ENCODE data around the gene DPP7. TPM values are rescaled to one million over a fixed set of nuclear protein-coding genes. Genes with fewer than 3 reads are reported as not detected.
A peak's percentile ranks its signal among the peaks of the same experiment; 100 is the strongest.

DPP7 gene
- total and polyA plus RNA-seq, 9 of the 15 experiments (the other 6 are each of a cell fraction or from before 2014, with no cell fraction given): 0.99 to 365 (median 132) TPM

DNA sequence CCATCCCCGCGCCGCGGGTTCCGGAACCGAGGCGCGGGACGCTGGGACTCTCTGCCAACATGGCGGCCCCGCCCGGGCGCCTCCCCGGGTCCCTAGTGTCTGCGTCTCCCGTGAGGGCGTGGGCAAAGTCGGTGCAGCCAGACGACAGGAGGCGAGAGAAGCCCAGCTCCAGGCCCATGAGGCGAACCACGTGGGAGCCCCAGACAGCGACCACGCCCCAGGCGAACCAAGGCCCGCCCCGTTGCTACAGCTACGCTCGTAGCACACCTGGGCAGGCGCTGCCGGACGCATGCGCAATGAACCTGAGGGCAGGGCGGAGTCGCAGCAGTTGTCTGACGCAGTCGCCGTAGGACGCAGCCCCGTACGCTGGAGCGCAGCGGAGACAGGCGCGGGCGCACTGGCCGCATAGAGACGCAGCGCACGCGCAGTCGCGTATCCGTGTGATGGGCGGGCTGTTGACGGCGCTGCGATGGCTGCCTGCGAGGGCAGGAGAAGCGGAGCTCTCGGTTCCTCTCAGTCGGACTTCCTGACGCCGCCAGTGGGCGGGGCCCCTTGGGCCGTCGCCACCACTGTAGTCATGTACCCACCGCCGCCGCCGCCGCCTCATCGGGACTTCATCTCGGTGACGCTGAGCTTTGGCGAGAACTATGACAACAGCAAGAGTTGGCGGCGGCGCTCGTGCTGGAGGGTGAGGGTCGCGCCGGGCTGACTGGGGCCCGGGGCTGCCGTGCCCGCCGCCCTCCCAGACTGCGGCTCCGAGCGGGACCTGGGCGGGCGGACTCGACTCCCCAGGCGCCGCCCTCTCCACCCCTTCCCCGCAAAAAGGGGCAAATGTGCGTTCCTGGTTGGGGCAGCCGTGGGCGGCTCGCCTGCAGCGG is 27.8 kb downstream of the DPP7 start, which contains the start of gene MAN1B1 (continued):
- TF ChIP-seq, protein P1, sequence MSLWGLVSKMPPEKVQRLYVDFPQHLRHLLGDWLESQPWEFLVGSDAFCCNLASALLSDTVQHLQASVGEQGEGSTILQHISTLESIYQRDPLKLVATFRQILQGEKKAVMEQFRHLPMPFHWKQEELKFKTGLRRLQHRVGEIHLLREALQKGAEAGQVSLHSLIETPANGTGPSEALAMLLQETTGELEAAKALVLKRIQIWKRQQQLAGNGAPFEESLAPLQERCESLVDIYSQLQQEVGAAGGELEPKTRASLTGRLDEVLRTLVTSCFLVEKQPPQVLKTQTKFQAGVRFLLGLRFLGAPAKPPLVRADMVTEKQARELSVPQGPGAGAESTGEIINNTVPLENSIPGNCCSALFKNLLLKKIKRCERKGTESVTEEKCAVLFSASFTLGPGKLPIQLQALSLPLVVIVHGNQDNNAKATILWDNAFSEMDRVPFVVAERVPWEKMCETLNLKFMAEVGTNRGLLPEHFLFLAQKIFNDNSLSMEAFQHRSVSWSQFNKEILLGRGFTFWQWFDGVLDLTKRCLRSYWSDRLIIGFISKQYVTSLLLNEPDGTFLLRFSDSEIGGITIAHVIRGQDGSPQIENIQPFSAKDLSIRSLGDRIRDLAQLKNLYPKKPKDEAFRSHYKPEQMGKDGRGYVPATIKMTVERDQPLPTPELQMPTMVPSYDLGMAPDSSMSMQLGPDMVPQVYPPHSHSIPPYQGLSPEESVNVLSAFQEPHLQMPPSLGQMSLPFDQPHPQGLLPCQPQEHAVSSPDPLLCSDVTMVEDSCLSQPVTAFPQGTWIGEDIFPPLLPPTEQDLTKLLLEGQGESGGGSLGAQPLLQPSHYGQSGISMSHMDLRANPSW (CRISPR knock-in tag; IDR thresholded peaks at IDR 0.05): 0 out of 2 replicates have a peak, but pooled peaks have one; percentile 81
- TF ChIP-seq RBM25 (IDR thresholded peaks at IDR 0.05; ENCODE audit: low read depth, low read length, severe bottlenecking) (peak; percentile 36), MXI1 (IDR thresholded peaks at IDR 0.05; ENCODE audit: low read depth, low read length) (peak; percentile 99), GTF2E2 (tag; IDR thresholded peaks at IDR 0.05) (peak; percentile 84; the same call in 1 of the 2 replicates), KLF1 (tag; IDR thresholded peaks at IDR 0.05) (peak; percentile 95), MTA3 (IDR thresholded peaks at IDR 0.05; ENCODE audit: borderline replicate concordance) (peak; percentile 56; the same call in 1 of the 2 replicates), ZNF217 (CRISPR knock-in tag; IDR thresholded peaks at IDR 0.05) (no peak), SIN3B (IDR thresholded peaks at IDR 0.05; ENCODE audit: low read depth) (0 out of 2 replicates have a peak, but pooled peaks have one; percentile 46), ZNF274 (IDR thresholded peaks at IDR 0.05; ENCODE audit: borderline replicate concordance, low read depth, low read length) (no peak), ETV5 (CRISPR knock-in tag; IDR thresholded peaks at IDR 0.05; ENCODE audit: low read depth) (peak; percentile 54; the same call in 1 of the 2 replicates), ATF7 (IDR thresholded peaks at IDR 0.05) (peak; percentile 83), CTBP1 (IDR thresholded peaks at IDR 0.05; ENCODE audit: borderline replicate concordance) (peak; percentile 94), TAF15 (IDR thresholded peaks at IDR 0.05; ENCODE audit: low read depth, low read length) (peak; percentile 66; the same call in 1 of the 2 replicates), TFAP4 (CRISPR knock-in tag; IDR thresholded peaks at IDR 0.05; ENCODE audit: borderline replicate concordance) (peak; percentile 95), GABPB1 (CRISPR knock-in tag; IDR thresholded peaks at IDR 0.05) (peak; percentile 63), MYBL2 (IDR thresholded peaks at IDR 0.05; ENCODE audit: low read depth) (no peak), MYBL2 (CRISPR knock-in tag; IDR thresholded peaks at IDR 0.05; ENCODE audit: borderline replicate concordance) (no peak), POLR2G (IDR thresholded peaks at IDR 0.05; ENCODE audit: low read depth, low read length) (peak; percentile 91), POLR2AphosphoS2 (IDR thresholded peaks at IDR 0.05; ENCODE audit: low read length) (no peak), FOXP1 (CRISPR knock-in tag; IDR thresholded peaks at IDR 0.05) (peak; percentile 51; the same call in 1 of the 2 replicates), ESRRA (IDR thresholded peaks at IDR 0.05; ENCODE audit: borderline replicate concordance, low read depth) (0 out of 2 replicates have a peak, but pooled peaks have one; percentile 24), NCOA6 (IDR thresholded peaks at IDR 0.05) (peak; percentile 80; the same call in 1 of the 2 replicates), CXXC5 (CRISPR knock-in tag; IDR thresholded peaks at IDR 0.05) (peak; percentile 96)
- TF ChIP-seq, protein P2, sequence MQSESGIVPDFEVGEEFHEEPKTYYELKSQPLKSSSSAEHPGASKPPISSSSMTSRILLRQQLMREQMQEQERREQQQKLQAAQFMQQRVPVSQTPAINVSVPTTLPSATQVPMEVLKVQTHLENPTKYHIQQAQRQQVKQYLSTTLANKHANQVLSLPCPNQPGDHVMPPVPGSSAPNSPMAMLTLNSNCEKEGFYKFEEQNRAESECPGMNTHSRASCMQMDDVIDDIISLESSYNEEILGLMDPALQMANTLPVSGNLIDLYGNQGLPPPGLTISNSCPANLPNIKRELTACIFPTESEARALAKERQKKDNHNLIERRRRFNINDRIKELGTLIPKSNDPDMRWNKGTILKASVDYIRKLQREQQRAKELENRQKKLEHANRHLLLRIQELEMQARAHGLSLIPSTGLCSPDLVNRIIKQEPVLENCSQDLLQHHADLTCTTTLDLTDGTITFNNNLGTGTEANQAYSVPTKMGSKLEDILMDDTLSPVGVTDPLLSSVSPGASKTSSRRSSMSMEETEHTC (IDR thresholded peaks at IDR 0.05): 0 out of 2 replicates have a peak, but pooled peaks have one; percentile 41

Data from K562 (cell line).